Endothelial cell of umbilical vein (primary cell): ENCODE data around the gene XRN2.

ENCODE experiments used
- CTCF ChIP-seq, 2 donors: IDR thresholded peaks; 1 replicate in 1 of 2; 2 replicates in 1 of 2; pipeline ENCODE4 v1.5.1; 2011; ENCODE audit warnings: low read length in 2 of 2, mild to moderate bottlenecking in 2 of 2, moderate library complexity in 2 of 2, control low read depth in 1 of 2, inconsistent platforms in 1 of 2, low read depth in 1 of 2; ENCODE audit not compliant: insufficient read depth in 1 of 2; ENCODE audit errors: extremely low read depth in 1 of 2
- EZH2 ChIP-seq: IDR thresholded peaks from 2 replicates; pipeline ENCODE4 v1.6.1; 2012; ENCODE audit warnings: borderline replicate concordance, low read depth, mild to moderate bottlenecking, moderate library complexity, low read length, inconsistent platforms; ENCODE audit not compliant: severe bottlenecking
- GATA2 ChIP-seq: IDR thresholded peaks from 2 replicates; pipeline ENCODE4 v1.7.0; 2011; ENCODE audit warnings: low read depth, mild to moderate bottlenecking, moderate library complexity, mixed read lengths, low read length; ENCODE audit not compliant: insufficient read length, insufficient read depth
- MYC ChIP-seq: IDR thresholded peaks from one replicate; pipeline ENCODE4 v1.6.1; 2011; ENCODE audit warnings: mild to moderate bottlenecking, low read depth, low read length
- POLR2A ChIP-seq: IDR thresholded peaks from 2 replicates; pipeline ENCODE4 v1.6.1; 2012; ENCODE audit warnings: low read depth, mild to moderate bottlenecking, control low read depth, low read length

- TF ChIP-seq EZH2, result no peak
- TF ChIP-seq CTCF (IDR thresholded peaks at IDR 0.05; ENCODE audit: extremely low read depth in 1 of 2, insufficient read depth in 1 of 2, low read depth in 1 of 2, low read length in 2 of 2), result no peak
- no peak for TF ChIP-seq GATA2
- TF ChIP-seq MYC, result no peak
- no peak for TF ChIP-seq POLR2A
Observed at GRCh38 chr20:21436205-21436604, 133.1 kb downstream of the XRN2 start.
